NCI-H524 treated with DMSO at 0.1 percent for 48 hours (cell line): ENCODE data around the gene MAD1L1.

Source experiments
- DNase-seq: peaks from one replicate; lab custom pipeline; 2025; lab: John Stamatoyannopoulos, UW

MAD1L1 gene

GRCh38 chr7:2013381-2014311 is 219.1 kb downstream of the MAD1L1 start:
- no peak for DNase-seq

- DNase-seq, result no peak
Measured at GRCh38 chr7:2012981-2013380, 219.8 kb downstream of the MAD1L1 start.

GRCh38 chr7:2012044-2012900 is 220.5 kb downstream of the MAD1L1 start:
- no peak for DNase-seq

- no peak for DNase-seq
Measured at GRCh38 chr7:2011266-2012043, 221.3 kb downstream of the MAD1L1 start.

- no peak for DNase-seq
Measured at GRCh38 chr7:2010551-2011265, 222.0 kb downstream of the MAD1L1 start.

GRCh38 chr7:2010101-2010500 is 222.6 kb downstream of the MAD1L1 start:
- DNase-seq, result no peak

- DNase-seq, result no peak
Measured at GRCh38 chr7:2009541-2010001, 223.2 kb downstream of the MAD1L1 start.

- no peak for DNase-seq
Measured at GRCh38 chr7:2008936-2009540, 223.7 kb downstream of the MAD1L1 start.

- no peak for DNase-seq
Measured at GRCh38 chr7:2008101-2008935, 224.4 kb downstream of the MAD1L1 start.

GRCh38 chr7:2007551-2007950 is 225.2 kb downstream of the MAD1L1 start:
- no peak for DNase-seq

GRCh38 chr7:2006921-2007381 is 225.8 kb downstream of the MAD1L1 start:
- DNase-seq, result no peak

- no peak for DNase-seq
Measured at GRCh38 chr7:2006231-2006771, 226.4 kb downstream of the MAD1L1 start.

GRCh38 chr7:2005786-2006185 is 227.0 kb downstream of the MAD1L1 start:
- DNase-seq, result no peak

GRCh38 chr7:2004841-2005725 is 227.7 kb downstream of the MAD1L1 start:
- no peak for DNase-seq

- no peak for DNase-seq
Measured at GRCh38 chr7:2003931-2004812, 228.6 kb downstream of the MAD1L1 start.

- no peak for DNase-seq
Measured at GRCh38 chr7:2003451-2003930, 229.3 kb downstream of the MAD1L1 start.
